Immature natural killer cell (primary cell): ENCODE results near the gene CCBE1. TPM values are rescaled to one million over a fixed set of nuclear protein-coding genes. Genes with fewer than 3 reads are reported as not detected.

Experiments
- DNase-seq, 3 donors: peaks; one replicate each; pipeline ENCODE4 v3.0.0; 2022; ENCODE audit warnings: mixed read lengths in 1 of 3
- H3K27ac Mint-ChIP-seq, 6 donors: one replicate each; pipeline ENCODE4 v1.8.0; 2020; ENCODE audit warnings: mixed read lengths in 6 of 6, mild to moderate bottlenecking in 5 of 6, inconsistent platforms in 4 of 6, moderate library complexity in 3 of 6
- H3K27me3 Mint-ChIP-seq, 3 donors: one replicate each; pipeline ENCODE4 v1.8.0; 2020 to 2021; ENCODE audit warnings: low read depth in 3 of 3, mild to moderate bottlenecking in 3 of 3, mixed read lengths in 3 of 3, moderate library complexity in 3 of 3, inconsistent platforms in 1 of 3
- H3K36me3 Mint-ChIP-seq, 3 donors: one replicate each; pipeline ENCODE4 v1.8.0; 2020; ENCODE audit warnings: mixed read lengths in 3 of 3, inconsistent platforms in 2 of 3, mild to moderate bottlenecking in 2 of 3
- H3K4me1 Mint-ChIP-seq, 2 donors: one replicate each; pipeline ENCODE4 v1.8.0; 2020; ENCODE audit warnings: inconsistent platforms in 2 of 2, mild to moderate bottlenecking in 2 of 2, mixed read lengths in 2 of 2, moderate library complexity in 1 of 2
- H3K4me3 Mint-ChIP-seq, 5 donors: one replicate each; pipeline ENCODE4 v1.8.0; 2020; ENCODE audit warnings: mild to moderate bottlenecking in 5 of 5, mixed read lengths in 5 of 5, inconsistent platforms in 3 of 5, moderate library complexity in 3 of 5
- H3K9me3 Mint-ChIP-seq, 6 donors: one replicate each; pipeline ENCODE4 v1.8.0; 2020; ENCODE audit warnings: mild to moderate bottlenecking in 6 of 6, mixed read lengths in 6 of 6, inconsistent platforms in 4 of 6, moderate library complexity in 3 of 6
- polyA plus RNA-seq, 3 donors: library from polyadenylated mRNA; unstranded; fragments of 300-500 nt; fragmentation: Illumina TruSeq; gene quantifications; one replicate each; pipeline ENCODE4 v1.2.3, GENCODE V29; 2021

Gene CCBE1
- polyA plus RNA-seq, 3 donors from 2014 or later, result 0.03 to 0.25 TPM; not detected in 1

DNA sequence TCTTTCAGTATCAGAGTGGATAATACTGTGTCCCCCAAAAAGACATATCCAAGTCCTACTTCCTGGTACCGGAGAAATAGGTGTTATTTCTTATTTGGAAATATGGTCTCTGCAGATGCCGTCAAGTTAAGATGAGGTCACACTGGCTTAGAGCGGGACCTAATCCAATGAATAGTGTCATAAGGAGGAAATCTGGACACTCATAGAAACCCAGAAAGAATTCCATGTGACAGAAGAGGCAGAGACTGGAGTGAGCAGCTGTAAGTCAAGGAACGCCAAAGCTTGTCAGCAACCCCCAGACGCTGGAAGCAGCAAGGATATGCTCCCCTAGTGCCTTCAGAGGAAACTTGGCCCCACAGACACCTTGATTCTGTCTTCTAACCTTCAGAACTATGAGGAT is 69.8 kb downstream of the CCBE1 start:
- Mint-ChIP-seq H3K27me3 (peaks cover 0 to 2% (median 0%) of the 10 kb centered on the region in 3 donors), H3K36me3 (no peaks in the 10 kb centered on the region), H3K27ac (no peak overlapping the region)

DNA sequence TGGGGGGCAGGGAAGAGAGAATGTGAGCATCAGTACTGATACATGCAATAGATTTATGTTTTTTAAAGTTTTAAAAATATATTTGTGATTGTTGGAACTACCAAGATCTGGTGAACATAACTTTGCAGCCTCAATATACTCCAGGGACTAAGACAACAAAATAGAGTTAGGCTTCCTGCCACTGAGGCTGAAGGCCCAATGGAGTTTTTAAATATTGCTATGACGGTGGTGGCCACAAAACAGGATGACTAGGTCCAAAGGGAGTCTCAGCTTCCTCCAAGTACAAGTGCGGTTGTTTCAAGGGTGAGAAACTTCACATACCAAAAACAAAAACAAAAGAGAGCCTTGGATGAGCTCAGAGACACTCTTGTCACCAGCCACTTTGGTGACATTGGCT is 72.9 kb downstream of the CCBE1 start:
- Mint-ChIP-seq H3K36me3 (no peaks in the 10 kb centered on the region), H3K4me1 (no peaks in the 10 kb centered on the region), H3K27ac (no peak overlapping the region), H3K9me3 (peaks cover 0 to 12% (median 3%) of the 10 kb centered on the region in 6 donors), H3K4me3 (no peak overlapping the region), H3K27me3 (peaks cover 0 to 5% (median 0%) of the 10 kb centered on the region in 3 donors)
- no peak for DNase-seq

More for the DNA sequence above, 69.8 kb downstream of the CCBE1 start:
- no peak for DNase-seq
- no peaks in the 10 kb centered on the region for H3K4me1 Mint-ChIP-seq
- peaks cover 0 to 11% (median 6%) of the 10 kb centered on the region in 6 donors for H3K9me3 Mint-ChIP-seq
- no peak overlapping the region for H3K4me3 Mint-ChIP-seq

GRCh38 chr18:59623456-59624368 is 73.5 kb downstream of the CCBE1 start:
- Mint-ChIP-seq H3K27me3 (peaks cover 0 to 5% (median 0%) of the 10 kb centered on the region in 3 donors), H3K4me3 (no peak overlapping the region)

GRCh38 chr18:59621027-59621426 is 76.2 kb downstream of the CCBE1 start:
- Mint-ChIP-seq H3K27me3 (peaks cover 0 to 5% (median 0%) of the 10 kb centered on the region in 3 donors), H3K36me3 (no peaks in the 10 kb centered on the region), H3K4me3 (no peak overlapping the region), H3K4me1 (no peaks in the 10 kb centered on the region), H3K27ac (no peak overlapping the region), H3K9me3 (peaks cover 0 to 14% (median 3%) of the 10 kb centered on the region in 6 donors)
- no peak for DNase-seq

More at GRCh38 chr18:59623456-59624368, 73.5 kb downstream of the CCBE1 start:
- no peak for DNase-seq
- Mint-ChIP-seq H3K9me3 (peaks cover 0 to 10% (median 3%) of the 10 kb centered on the region in 6 donors), H3K4me1 (no peaks in the 10 kb centered on the region), H3K36me3 (no peaks in the 10 kb centered on the region), H3K27ac (no peak overlapping the region)

DNA sequence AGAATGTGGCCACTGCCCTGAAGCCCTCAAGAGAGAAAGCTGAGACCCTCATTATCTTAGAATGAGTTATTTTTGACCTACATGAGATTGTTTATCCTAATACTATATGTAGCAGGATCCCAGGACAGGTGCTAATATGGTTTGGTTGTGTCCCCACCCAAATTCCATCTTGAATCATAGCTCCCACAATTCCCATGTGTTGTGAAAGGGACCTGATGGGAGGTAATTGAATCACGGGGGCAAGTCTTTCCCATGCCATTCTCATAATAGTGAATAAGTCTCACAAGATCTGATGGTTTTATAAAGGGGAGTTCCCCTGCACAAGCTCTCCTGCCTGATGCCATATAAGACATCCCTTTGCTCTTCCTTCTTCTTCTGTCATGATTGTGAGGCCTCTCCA is 76.8 kb downstream of the CCBE1 start:
- DNase-seq, result no peak
- peaks cover 0 to 14% (median 4%) of the 10 kb centered on the region in 6 donors for H3K9me3 Mint-ChIP-seq
- no peaks in the 10 kb centered on the region for H3K4me1 Mint-ChIP-seq
- H3K36me3 Mint-ChIP-seq, result no peaks in the 10 kb centered on the region
- H3K4me3 Mint-ChIP-seq, result no peak overlapping the region
- peaks cover 0 to 5% (median 0%) of the 10 kb centered on the region in 3 donors for H3K27me3 Mint-ChIP-seq
- H3K27ac Mint-ChIP-seq, result no peak overlapping the region

DNA sequence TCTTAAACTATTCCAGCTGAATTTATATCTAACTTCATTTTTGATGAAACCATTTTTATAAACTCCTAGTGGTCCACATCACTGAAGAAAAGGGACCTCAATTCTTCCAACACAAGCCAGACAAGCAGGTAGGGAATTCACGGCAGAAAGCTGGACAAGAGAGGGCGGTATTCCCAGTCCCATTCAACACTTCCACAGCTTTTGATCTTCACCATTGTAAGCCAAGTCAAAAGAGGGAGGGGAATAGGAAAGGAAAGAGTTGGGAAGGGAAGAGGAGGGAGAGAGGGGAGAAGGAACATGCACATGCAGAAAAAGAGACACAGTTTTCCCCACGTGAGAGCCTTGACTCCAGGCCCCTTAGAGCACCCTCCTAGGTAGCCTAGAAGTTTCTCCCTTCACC is 77.4 kb downstream of the CCBE1 start:
- Mint-ChIP-seq H3K27me3 (peaks cover 0 to 5% (median 0%) of the 10 kb centered on the region in 3 donors), H3K4me3 (no peak overlapping the region), H3K9me3 (peaks cover 0 to 14% (median 4%) of the 10 kb centered on the region in 6 donors), H3K4me1 (no peaks in the 10 kb centered on the region), H3K27ac (no peak overlapping the region), H3K36me3 (no peaks in the 10 kb centered on the region)
- DNase-seq, result no peak

DNA sequence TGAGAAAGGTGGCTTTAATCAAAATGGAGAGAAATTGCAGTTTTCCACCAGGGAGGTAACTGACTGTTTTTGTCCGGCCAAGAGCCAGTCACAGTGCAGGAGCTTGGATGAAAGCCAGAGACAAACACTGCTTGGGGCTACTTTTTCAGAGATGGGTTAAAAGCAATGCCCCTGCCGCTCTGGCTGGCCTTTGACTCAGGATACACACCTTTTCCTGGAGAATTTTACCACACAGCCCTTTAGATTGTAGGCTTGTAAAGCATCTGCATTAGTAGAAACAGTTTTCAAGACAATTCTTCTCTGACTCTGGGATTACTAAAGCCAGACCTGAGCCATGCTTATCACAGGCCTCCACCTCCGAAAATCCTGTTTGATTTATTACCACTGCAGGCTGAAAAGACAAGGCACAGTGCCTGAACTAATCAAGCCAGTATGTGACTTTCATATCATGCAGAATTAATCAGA is 79.7 kb downstream of the CCBE1 start:
- Mint-ChIP-seq H3K27ac (no peak overlapping the region), H3K27me3 (peaks cover 0 to 5% (median 0%) of the 10 kb centered on the region in 3 donors), H3K36me3 (no peaks in the 10 kb centered on the region), H3K4me1 (no peaks in the 10 kb centered on the region), H3K4me3 (no peak overlapping the region), H3K9me3 (peaks cover 0 to 14% (median 5%) of the 10 kb centered on the region in 6 donors)
- DNase-seq, result no peak

GRCh38 chr18:59616501-59616900 is 80.7 kb downstream of the CCBE1 start:
- peaks cover 0 to 11% (median 2%) of the 10 kb centered on the region in 6 donors for H3K9me3 Mint-ChIP-seq
- no peak overlapping the region for H3K27ac Mint-ChIP-seq
- H3K27me3 Mint-ChIP-seq, result peaks cover 0 to 3% (median 0%) of the 10 kb centered on the region in 3 donors
- H3K4me1 Mint-ChIP-seq, result no peaks in the 10 kb centered on the region
- no peaks in the 10 kb centered on the region for H3K36me3 Mint-ChIP-seq
- no peak overlapping the region for H3K4me3 Mint-ChIP-seq
- DNase-seq, result no peak

- Mint-ChIP-seq H3K27ac (no peak overlapping the region), H3K4me3 (no peak overlapping the region), H3K27me3 (no peaks in the 10 kb centered on the region), H3K9me3 (peaks cover 0 to 8% (median 3%) of the 10 kb centered on the region in 6 donors), H3K36me3 (peaks cover 0 to 3% (median 0%) of the 10 kb centered on the region in 3 donors), H3K4me1 (no peaks in the 10 kb centered on the region)
- no peak for DNase-seq
These were observed 83.3 kb downstream of the CCBE1 start for GRCh38 chr18:59613903-59614302.

DNA sequence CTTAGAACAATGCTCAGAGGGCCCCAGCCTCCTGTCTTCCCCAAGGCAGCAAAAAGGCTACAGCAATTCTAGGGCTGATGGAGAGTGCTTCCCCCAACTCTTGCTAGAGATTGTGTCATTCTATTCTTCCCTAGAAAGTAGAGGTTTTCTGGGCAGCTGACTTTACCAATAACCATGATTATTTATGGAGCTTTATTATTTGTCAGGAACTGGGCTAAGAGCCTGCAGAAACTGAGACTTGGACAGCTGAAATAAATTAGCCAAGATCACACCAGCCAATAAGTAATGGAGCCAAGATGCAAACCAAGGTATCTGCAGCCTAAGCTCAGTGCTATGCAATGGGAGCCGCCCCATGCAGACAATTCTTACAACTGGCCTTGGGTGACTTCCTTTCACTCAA is 84.8 kb downstream of the CCBE1 start:
- Mint-ChIP-seq H3K36me3 (peaks cover 0 to 6% (median 0%) of the 10 kb centered on the region in 3 donors), H3K4me3 (no peak overlapping the region), H3K27me3 (no peaks in the 10 kb centered on the region), H3K4me1 (no peaks in the 10 kb centered on the region), H3K27ac (no peak overlapping the region), H3K9me3 (peaks cover 0 to 8% (median 3%) of the 10 kb centered on the region in 6 donors)
- no peak for DNase-seq

DNA sequence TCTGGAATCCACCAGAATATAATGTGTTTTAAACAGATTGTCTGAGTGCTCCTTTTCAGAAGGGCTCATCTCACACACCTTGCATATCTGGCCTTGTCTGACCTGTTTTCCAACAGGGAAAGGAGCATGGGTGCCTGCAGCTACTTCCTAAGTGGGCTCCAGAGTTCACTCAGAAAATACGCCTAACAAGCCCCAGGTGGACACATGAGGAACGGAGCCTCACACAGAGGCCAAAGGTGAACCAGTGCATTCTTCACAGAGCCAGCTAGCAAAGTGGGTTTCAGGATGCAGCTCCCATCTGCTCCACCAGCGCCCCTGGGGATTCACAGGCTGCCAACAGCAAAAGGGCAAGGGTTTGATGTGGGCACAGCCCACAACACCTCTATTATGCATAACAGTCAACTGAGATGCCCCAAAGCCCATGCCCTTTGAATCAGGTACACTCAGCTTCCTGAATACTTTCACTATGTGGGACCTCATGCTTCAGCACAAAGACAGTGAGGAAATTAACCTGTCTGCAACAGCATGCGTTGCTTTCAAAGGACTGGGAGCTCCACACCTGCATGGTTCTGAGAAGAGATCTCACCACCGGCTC is 86.6 kb downstream of the CCBE1 start:
- Mint-ChIP-seq H3K36me3 (peaks cover 0 to 6% (median 0%) of the 10 kb centered on the region in 3 donors), H3K9me3 (peaks cover 0 to 10% (median 2%) of the 10 kb centered on the region in 6 donors), H3K4me1 (no peaks in the 10 kb centered on the region)

GRCh38 chr18:59609654-59610053 is 87.6 kb downstream of the CCBE1 start:
- H3K4me1 Mint-ChIP-seq, result no peaks in the 10 kb centered on the region
- H3K27ac Mint-ChIP-seq, result no peak overlapping the region
- peaks cover 0 to 10% (median 2%) of the 10 kb centered on the region in 6 donors for H3K9me3 Mint-ChIP-seq
- H3K36me3 Mint-ChIP-seq, result peaks cover 0 to 6% (median 0%) of the 10 kb centered on the region in 3 donors
- DNase-seq, result no peak
- H3K4me3 Mint-ChIP-seq, result no peak overlapping the region
- H3K27me3 Mint-ChIP-seq, result peaks cover 0 to 2% (median 2%) of the 10 kb centered on the region in 3 donors

More for the DNA sequence above, 86.6 kb downstream of the CCBE1 start:
- H3K4me3 Mint-ChIP-seq, result no peak overlapping the region
- DNase-seq, result no peak
- H3K27me3 Mint-ChIP-seq, result peaks cover 0 to 2% (median 0%) of the 10 kb centered on the region in 3 donors
- H3K27ac Mint-ChIP-seq, result no peak overlapping the region

DNA sequence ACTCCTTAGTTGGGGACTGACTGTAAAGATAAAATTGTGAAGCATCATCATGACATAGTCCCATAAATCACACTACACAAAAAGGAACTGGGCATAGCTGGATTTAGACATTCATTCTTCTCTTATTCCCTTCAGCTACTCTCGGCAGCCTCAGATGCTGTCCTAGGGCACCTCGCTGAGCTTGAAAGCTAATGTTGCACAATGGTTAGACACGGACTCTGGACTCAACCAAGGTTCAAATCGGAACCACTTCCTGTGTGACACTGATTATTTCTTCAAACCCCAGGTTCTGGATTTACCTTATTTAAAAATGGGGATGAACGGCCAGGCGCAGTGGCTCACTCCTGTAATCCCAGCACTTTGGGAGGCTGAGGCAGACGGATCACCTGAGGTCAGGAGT is 89.8 kb downstream of the CCBE1 start:
- DNase-seq, result no peak
- H3K4me3 Mint-ChIP-seq, result no peak overlapping the region
- no peaks in the 10 kb centered on the region for H3K4me1 Mint-ChIP-seq
- H3K9me3 Mint-ChIP-seq, result peaks cover 0 to 8% (median under 1%) of the 10 kb centered on the region in 6 donors
- no peak overlapping the region for H3K27ac Mint-ChIP-seq
- H3K36me3 Mint-ChIP-seq, result peaks cover 0 to 6% (median 0%) of the 10 kb centered on the region in 3 donors
- H3K27me3 Mint-ChIP-seq, result peaks cover 0 to 2% (median 2%) of the 10 kb centered on the region in 3 donors

DNA sequence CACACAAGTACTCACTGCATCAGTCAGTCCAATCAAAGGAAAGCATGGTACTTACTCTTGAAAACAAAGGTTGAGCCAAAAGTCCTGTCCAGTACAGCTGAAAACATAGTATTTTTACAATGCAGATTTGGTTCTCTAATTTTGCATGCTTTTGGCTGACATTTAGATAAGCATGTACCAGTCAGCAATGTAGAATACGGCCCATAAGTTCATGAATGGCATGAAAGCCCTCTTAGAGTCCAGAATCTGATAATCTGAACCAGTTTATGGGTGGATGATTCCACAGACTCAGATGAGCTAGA is 90.2 kb downstream of the CCBE1 start:
- peaks cover 0 to 6% (median 0%) of the 10 kb centered on the region in 3 donors for H3K36me3 Mint-ChIP-seq
- H3K4me3 Mint-ChIP-seq, result no peak overlapping the region
- H3K27ac Mint-ChIP-seq, result no peak overlapping the region
- peaks cover 0 to 2% (median 2%) of the 10 kb centered on the region in 3 donors for H3K27me3 Mint-ChIP-seq
- H3K4me1 Mint-ChIP-seq, result no peaks in the 10 kb centered on the region
- DNase-seq, result no peak
- H3K9me3 Mint-ChIP-seq, result peaks cover 0 to 8% (median under 1%) of the 10 kb centered on the region in 6 donors
